GM12892 (cell line): ENCODE data around the gene PSD2.

ENCODE experiments used
- POLR2A ChIP-seq: IDR thresholded peaks from 2 replicates; pipeline ENCODE4 v1.6.1; 2011; ENCODE audit warnings: low read depth, low read length, control low read depth
- TAF1 ChIP-seq: IDR thresholded peaks from 2 replicates; pipeline ENCODE4 v1.6.1; 2011; ENCODE audit warnings: low read depth, mild to moderate bottlenecking, control low read depth, low read length, borderline replicate concordance

DNA sequence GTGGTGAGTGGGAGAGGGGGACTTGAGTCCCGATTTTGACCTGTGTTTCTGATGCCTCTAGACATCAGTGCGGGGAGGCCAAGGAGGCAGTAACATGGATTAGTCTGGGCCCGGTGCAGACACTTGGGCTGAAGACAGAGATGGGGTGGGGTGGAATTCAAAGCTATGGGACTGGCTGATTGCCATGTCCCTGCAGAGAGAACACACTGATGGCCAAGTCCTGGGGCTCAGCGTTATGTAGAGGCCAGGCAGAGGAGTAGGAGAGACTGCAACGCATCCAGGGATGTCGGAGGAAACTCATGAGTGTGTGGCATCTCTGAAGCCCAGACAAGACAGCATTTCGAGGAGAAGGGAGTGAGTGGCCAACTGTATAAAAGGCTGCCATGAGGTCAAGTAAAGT, 30.1 kb downstream of the PSD2 start:
- TF ChIP-seq POLR2A, result no peak
- TF ChIP-seq TAF1, result no peak
